GM21737 (cell line): ENCODE data around the gene PPP3R1.

Experiments used
- ATAC-seq: cut with Tn5 transposase; IDR thresholded peaks from one replicate; pipeline ENCODE4 v1.9.1; 2021; ENCODE audit warnings: mild to moderate bottlenecking, moderate library complexity; ENCODE audit not compliant: unreplicated experiment

The PPP3R1 gene

DNA sequence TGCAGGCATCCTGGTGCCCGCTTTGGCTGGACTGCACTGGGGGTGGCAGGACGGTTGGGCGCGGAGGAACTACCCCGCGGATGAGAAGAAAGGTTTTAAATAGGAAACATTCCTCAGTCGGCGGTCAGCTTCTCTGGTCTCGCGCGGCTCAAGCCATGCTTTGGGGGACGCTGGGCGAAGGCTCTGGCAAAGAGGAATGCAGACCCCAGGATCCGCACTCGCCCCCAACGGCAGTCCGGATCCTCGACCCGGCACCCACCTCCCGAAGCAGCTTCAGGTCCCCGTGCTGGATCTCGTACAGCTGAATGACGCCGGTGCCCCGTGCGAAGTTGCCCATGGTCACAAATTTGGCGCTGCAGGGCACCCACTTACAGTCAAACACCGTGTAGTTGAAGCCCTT is 95.3 kb downstream of the PPP3R1 start:
- peak; percentile 29 for ATAC-seq

DNA sequence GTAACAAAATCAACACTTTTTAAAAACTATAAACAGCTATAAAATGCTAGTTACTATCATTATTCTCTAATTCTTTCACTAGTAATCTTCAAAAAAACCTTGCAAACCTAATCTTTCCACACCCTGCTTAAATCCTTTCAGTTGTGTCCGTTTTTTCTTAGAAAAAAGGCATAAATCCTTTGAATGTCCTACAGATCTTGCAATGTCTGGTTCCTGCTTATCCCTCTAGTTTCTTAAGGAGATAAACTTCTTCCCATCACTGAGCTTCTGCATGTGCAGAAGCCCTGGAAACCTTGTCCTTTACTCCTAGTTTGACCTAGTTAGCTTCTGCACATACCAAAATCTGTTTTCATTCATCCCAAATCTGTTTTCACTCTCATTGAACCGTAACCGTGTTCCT is 95.9 kb downstream of the PPP3R1 start:
- no peak for ATAC-seq

DNA sequence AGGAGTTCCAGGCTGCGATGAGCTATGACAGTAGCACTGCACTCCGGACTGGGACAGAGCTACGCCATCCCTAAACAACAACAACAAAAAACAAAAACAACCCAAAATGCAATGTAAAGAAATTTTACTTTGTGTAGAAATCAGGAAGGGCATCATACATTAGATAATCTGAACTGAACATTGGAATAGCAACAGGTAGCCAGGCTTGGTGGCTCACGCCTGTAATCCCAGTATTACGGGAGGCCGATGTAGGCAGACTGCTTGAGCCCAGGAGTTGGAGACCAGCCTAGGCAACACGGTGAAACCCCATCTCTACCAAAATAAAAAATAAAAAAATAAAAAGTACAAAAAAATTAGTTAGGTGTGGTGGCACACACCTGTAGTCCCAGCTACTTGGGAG is 96.7 kb downstream of the PPP3R1 start:
- ATAC-seq = no peak

- ATAC-seq = no peak
Measured at GRCh38 chr2:68152681-68153347, 99.5 kb downstream of the PPP3R1 start.

DNA sequence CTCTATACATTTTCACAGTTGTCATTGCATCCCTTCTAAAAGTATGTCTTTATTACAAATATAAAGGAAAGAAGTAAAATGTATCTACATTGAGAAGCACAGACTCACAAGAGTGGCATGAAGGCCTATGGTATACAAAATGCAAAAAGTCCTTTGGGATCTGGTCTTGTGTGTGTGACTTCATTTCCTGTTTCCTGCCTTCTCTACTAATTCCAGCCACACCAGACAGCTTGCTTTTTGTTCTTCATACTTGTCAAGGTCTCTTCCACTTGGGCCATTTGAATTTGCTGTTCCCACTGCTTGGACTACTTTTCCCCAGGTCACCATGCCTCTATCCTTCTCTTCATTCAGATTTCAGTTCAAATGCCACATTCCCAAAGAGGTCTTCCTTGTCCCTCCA is 101.3 kb downstream of the PPP3R1 start:
- no peak for ATAC-seq

- ATAC-seq = no peak
Measured at GRCh38 chr2:68141875-68142274, 110.5 kb downstream of the PPP3R1 start.

GRCh38 chr2:68135448-68136320 is 116.6 kb downstream of the PPP3R1 start:
- ATAC-seq = no peak

DNA sequence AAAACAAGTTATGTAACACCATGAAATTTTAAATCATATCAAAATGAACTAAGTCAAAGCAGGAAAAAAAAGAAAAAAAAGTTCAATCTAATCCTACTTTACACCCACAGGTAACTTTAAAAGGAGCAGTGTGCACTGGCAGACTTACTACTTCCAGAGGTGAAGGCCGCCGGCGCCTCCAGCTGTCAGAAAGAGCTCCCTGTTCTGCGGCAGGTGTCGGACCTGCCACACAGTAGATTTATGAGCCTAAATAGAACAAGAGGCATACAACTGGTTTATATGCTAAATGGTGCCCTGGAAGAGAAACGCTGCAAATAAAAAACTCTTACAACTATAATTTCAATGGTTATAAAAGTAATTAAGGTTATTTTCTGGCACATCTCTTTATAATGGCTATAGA is 117.8 kb downstream of the PPP3R1 start:
- ATAC-seq = no peak

DNA sequence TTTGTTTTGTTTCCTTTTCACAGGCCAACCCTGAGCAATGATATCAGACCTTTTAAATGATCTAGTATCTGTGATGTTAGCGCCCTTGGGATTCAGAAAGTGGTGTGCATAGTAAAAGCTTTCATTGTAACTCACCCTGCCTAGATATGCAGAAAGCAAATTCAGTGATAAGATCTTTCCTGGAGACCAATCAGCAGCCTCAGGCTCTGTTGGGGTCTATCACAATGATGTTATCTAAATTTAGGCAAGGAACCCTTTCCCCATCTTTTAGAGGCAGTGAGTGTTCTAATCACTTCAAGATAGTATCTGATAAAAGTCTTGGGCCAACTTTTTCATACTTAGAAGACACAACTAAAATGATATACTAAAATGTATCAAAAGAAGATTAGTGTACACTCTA is 118.2 kb downstream of the PPP3R1 start:
- ATAC-seq = no peak
